HCT116 (cell line): ENCODE results near the gene PRKCD.

Experiments
- EZH2 ChIP-seq: fragments of 200-600 bp; sonication (generic); IDR thresholded peaks from 2 replicates; pipeline ENCODE4 v1.6.1; 2017; ENCODE audit warnings: antibody characterized with exemption, mixed run types
- TF ChIP-seq, protein P1 (sequence below), 3 experiments: fragments of 200-600 bp in 1 of 3; sonication (generic) in 1 of 3; IDR thresholded peaks in 2 of 3; conservative IDR thresholded peaks in 1 of 3; 2 replicates each; pipeline ENCODE4 v1.5.1; 2012 to 2017; ENCODE audit warnings: low read depth in 2 of 3, low read length in 2 of 3, antibody characterized with exemption in 1 of 3, borderline replicate concordance in 1 of 3, control low read depth in 1 of 3, mild to moderate bottlenecking in 1 of 3, mixed read lengths in 1 of 3, mixed run types in 1 of 3, moderate library complexity in 1 of 3; ENCODE audit not compliant: insufficient read depth in 1 of 3

DNA sequence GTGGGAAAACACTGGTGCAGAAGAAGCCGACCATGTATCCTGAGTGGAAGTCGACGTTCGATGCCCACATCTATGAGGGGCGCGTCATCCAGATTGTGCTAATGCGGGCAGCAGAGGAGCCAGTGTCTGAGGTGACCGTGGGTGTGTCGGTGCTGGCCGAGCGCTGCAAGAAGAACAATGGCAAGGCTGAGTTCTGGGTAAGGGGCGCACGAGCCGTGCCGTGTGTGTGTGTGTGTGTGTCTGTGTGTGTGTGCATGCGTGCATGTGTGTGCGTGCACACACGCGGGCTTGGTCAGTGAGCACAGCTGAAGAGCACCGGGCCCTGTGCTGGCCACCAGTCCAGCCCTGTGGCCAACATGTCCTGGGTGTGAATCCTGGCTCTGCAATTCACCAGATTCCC lies 18.6 kb downstream of the PRKCD start:
- TF ChIP-seq, protein P1, sequence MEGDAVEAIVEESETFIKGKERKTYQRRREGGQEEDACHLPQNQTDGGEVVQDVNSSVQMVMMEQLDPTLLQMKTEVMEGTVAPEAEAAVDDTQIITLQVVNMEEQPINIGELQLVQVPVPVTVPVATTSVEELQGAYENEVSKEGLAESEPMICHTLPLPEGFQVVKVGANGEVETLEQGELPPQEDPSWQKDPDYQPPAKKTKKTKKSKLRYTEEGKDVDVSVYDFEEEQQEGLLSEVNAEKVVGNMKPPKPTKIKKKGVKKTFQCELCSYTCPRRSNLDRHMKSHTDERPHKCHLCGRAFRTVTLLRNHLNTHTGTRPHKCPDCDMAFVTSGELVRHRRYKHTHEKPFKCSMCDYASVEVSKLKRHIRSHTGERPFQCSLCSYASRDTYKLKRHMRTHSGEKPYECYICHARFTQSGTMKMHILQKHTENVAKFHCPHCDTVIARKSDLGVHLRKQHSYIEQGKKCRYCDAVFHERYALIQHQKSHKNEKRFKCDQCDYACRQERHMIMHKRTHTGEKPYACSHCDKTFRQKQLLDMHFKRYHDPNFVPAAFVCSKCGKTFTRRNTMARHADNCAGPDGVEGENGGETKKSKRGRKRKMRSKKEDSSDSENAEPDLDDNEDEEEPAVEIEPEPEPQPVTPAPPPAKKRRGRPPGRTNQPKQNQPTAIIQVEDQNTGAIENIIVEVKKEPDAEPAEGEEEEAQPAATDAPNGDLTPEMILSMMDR (IDR thresholded peaks at IDR 0.05 in 2 of 3, conservative IDR thresholded peaks at IDR 0.05 in 1 of 3; ENCODE audit: borderline replicate concordance in 1 of 3, insufficient read depth in 1 of 3, low read depth in 2 of 3, low read length in 2 of 3), result no peak
- no peak for TF ChIP-seq EZH2
